Kidney (tissue), 2 donors: ENCODE measurements around the gene WNT7A. TPM values are rescaled to one million over a fixed set of nuclear protein-coding genes. Genes with fewer than 3 reads are reported as not detected.

Experiments used
- polyA plus RNA-seq: library from polyadenylated mRNA; stranded (reverse); fragments of 350-450 nt; fragmentation: Illumina TruSeq; extraction: RNeasy Lipid Tissue Mini Kit (QIAGEN cat#74804); gene quantifications from one replicate; pipeline ENCODE4 v1.2.3, GENCODE V29; 2014; ENCODE audit warnings: low read depth, low replicate concordance; ENCODE audit not compliant: insufficient read depth
- total RNA-seq: library from RNA; stranded (reverse); fragmentation: NEBNext Ultra II Directional; extraction: Animal tissue kit (Norgen Biotek cat#: 25700); gene quantifications from one replicate; pipeline ENCODE4 v1.2.1, GENCODE V29; 2021
- donor health status: DM: yes; HTN: yes; CAD: no.

Gene WNT7A
- total and polyA plus RNA-seq, 2 donors from 2014 or later = 0.13 to 3.3 TPM

Other genes with a start within 250 kb of the WNT7A start
- gene CHCHD4, start 244.8 kb upstream of the WNT7A start, total RNA-seq = 12.8 TPM
- 33.6 TPM for gene CHCHD4, start 244.8 kb upstream of the WNT7A start, polyA plus RNA-seq
- gene TMEM43, start 245.0 kb upstream of the WNT7A start, total RNA-seq = 86.5 TPM
- gene TMEM43, start 245.0 kb upstream of the WNT7A start, polyA plus RNA-seq = 27.6 TPM